H9 (cell line): Measurements from ENCODE around the gene NPTXR. TPM values are rescaled to one million over a fixed set of nuclear protein-coding genes. Genes with fewer than 3 reads are reported as not detected.
A peak's percentile ranks its signal among the peaks of the same experiment; 100 is the strongest.

Experiments
- DNase-seq: peaks from one replicate; pipeline ENCODE4 v3.0.0-alpha.2; 2017
- H2AFZ ChIP-seq: one replicate; pipeline ENCODE4 v1.6.1; 2013; ENCODE audit warnings: mild to moderate bottlenecking, low read length, control low read depth, moderate library complexity
- H2AK5ac ChIP-seq: 2 replicates; pipeline ENCODE4 v1.6.1; 2013; ENCODE audit warnings: low read length, control low read depth, mixed read lengths; ENCODE audit not compliant: insufficient read length
- H2BK120ac ChIP-seq: one replicate; pipeline ENCODE4 v1.6.1; 2013; ENCODE audit warnings: low read depth, mild to moderate bottlenecking, low read length, control low read depth, inconsistent platforms; ENCODE audit not compliant: poor library complexity, severe bottlenecking
- H2BK12ac ChIP-seq: 2 replicates; pipeline ENCODE4 v1.6.1; 2013; ENCODE audit warnings: low read length, control low read depth, mixed read lengths, low read depth; ENCODE audit not compliant: insufficient read length
- H2BK15ac ChIP-seq: 2 replicates; pipeline ENCODE4 v1.6.1; 2013; ENCODE audit warnings: low read depth, low read length, control low read depth
- H2BK20ac ChIP-seq: one replicate; pipeline ENCODE4 v1.6.1; 2013; ENCODE audit warnings: low read depth, mild to moderate bottlenecking, low read length, control low read depth, inconsistent platforms; ENCODE audit not compliant: poor library complexity, severe bottlenecking
- H2BK5ac ChIP-seq: 2 replicates; pipeline ENCODE4 v1.6.1; 2013; ENCODE audit warnings: low read length, control low read depth, mixed read lengths; ENCODE audit not compliant: insufficient read length
- H3K14ac ChIP-seq: 2 replicates; pipeline ENCODE4 v1.6.1; 2013; ENCODE audit warnings: low read length, control low read depth; ENCODE audit not compliant: insufficient read depth
- H3K18ac ChIP-seq: 2 replicates; pipeline ENCODE4 v1.6.1; 2013; ENCODE audit warnings: low read depth, mild to moderate bottlenecking, mixed read lengths, low read length, control low read depth; ENCODE audit not compliant: insufficient read length
- H3K23ac ChIP-seq: 2 replicates; pipeline ENCODE4 v1.6.1; 2013; ENCODE audit warnings: low read length, control low read depth, mixed read lengths, low read depth; ENCODE audit not compliant: insufficient read length
- H3K23me2 ChIP-seq: 2 replicates; pipeline ENCODE4 v1.6.1; 2013; ENCODE audit warnings: low read depth, mild to moderate bottlenecking, mixed read lengths, low read length, control low read depth; ENCODE audit not compliant: insufficient read length, poor library complexity, severe bottlenecking
- H3K27ac ChIP-seq: 2 replicates; pipeline ENCODE4 v1.5.1; 2013; ENCODE audit warnings: low read length, control low read depth, mixed read lengths, low read depth; ENCODE audit not compliant: insufficient read length
- H3K27me3 ChIP-seq: 2 replicates; pipeline ENCODE4 v1.6.1; 2013; ENCODE audit warnings: low read length, control low read depth, inconsistent platforms; ENCODE audit not compliant: insufficient read depth
- H3K4ac ChIP-seq: 2 replicates; pipeline ENCODE4 v1.6.1; 2013; ENCODE audit warnings: low read depth, mild to moderate bottlenecking, control low read depth, inconsistent platforms, low read length, moderate library complexity
- H3K4me1 ChIP-seq: 2 replicates; pipeline ENCODE4 v1.6.1; 2013; ENCODE audit warnings: low read length, control low read depth, inconsistent platforms; ENCODE audit not compliant: insufficient read depth
- H3K4me2 ChIP-seq: 2 replicates; pipeline ENCODE4 v1.6.1; 2013; ENCODE audit warnings: low read length, control low read depth, mixed read lengths; ENCODE audit not compliant: insufficient read length, insufficient read depth
- H3K56ac ChIP-seq: 2 replicates; pipeline ENCODE4 v1.6.1; 2013; ENCODE audit warnings: low read depth, mild to moderate bottlenecking, mixed read lengths, low read length, control low read depth; ENCODE audit not compliant: insufficient read length
- H3K79me1 ChIP-seq: 2 replicates; pipeline ENCODE4 v1.6.1; 2013; ENCODE audit warnings: low read depth, mild to moderate bottlenecking, moderate library complexity, low read length, control low read depth, inconsistent platforms; ENCODE audit not compliant: insufficient read depth, poor library complexity, severe bottlenecking
- H3K79me2 ChIP-seq: 2 replicates; pipeline ENCODE4 v1.6.1; 2013; ENCODE audit warnings: low read length, control low read depth, inconsistent platforms; ENCODE audit not compliant: insufficient read depth
- H3K9ac ChIP-seq: 2 replicates; pipeline ENCODE4 v1.6.1; 2013; ENCODE audit warnings: low read length, control low read depth, mixed read lengths; ENCODE audit not compliant: insufficient read length; ENCODE audit errors: extremely low read depth
- H3K9me3 ChIP-seq: one replicate; pipeline ENCODE4 v1.6.1; 2013; ENCODE audit warnings: low read depth, low read length, inconsistent platforms; ENCODE audit not compliant: control insufficient read depth
- H3T11ph ChIP-seq: one replicate; pipeline ENCODE4 v1.6.1; 2013; ENCODE audit warnings: mild to moderate bottlenecking, low read length, control low read depth, inconsistent platforms
- H4K20me1 ChIP-seq: one replicate; pipeline ENCODE4 v1.6.1; 2013; ENCODE audit not compliant: control insufficient read depth, insufficient read length, insufficient read depth
- H4K5ac ChIP-seq: 2 replicates; pipeline ENCODE4 v1.6.1; 2013; ENCODE audit warnings: low read depth, mild to moderate bottlenecking, mixed read lengths, low read length, control low read depth; ENCODE audit not compliant: insufficient read length
- H4K8ac ChIP-seq: replicated peaks from 2 replicates; pipeline ENCODE4 v1.6.1; 2013; ENCODE audit warnings: low read length, control low read depth, mixed read lengths, low read depth; ENCODE audit not compliant: insufficient read length
- H4K91ac ChIP-seq: 2 replicates; pipeline ENCODE4 v1.6.1; 2013; ENCODE audit warnings: low read depth, mild to moderate bottlenecking, moderate library complexity, mixed read lengths, low read length, control low read depth; ENCODE audit not compliant: insufficient read length
- H3K27ac Mint-ChIP-seq, 3 experiments: 2 replicates in 2 of 3; 3 replicates in 1 of 3; pipeline ENCODE4 v1.8.0; 2020 to 2021; ENCODE audit warnings: mixed read lengths in 3 of 3, mild to moderate bottlenecking in 1 of 3, moderate library complexity in 1 of 3
- H3K27me3 Mint-ChIP-seq: 2 replicates; pipeline ENCODE4 v1.8.0; 2021; ENCODE audit warnings: low read depth, mild to moderate bottlenecking, moderate library complexity, mixed read lengths
- H3K36me3 Mint-ChIP-seq, 3 experiments: 2 replicates in 2 of 3; 3 replicates in 1 of 3; pipeline ENCODE4 v1.8.0; 2020 to 2021; ENCODE audit warnings: low read depth in 3 of 3, mixed read lengths in 3 of 3; ENCODE audit not compliant: insufficient read depth in 1 of 3
- H3K4me1 Mint-ChIP-seq, 2 experiments: 2 replicates each; pipeline ENCODE4 v1.8.0; 2020; ENCODE audit warnings: mixed read lengths in 2 of 2
- H3K4me3 Mint-ChIP-seq, 2 experiments: 2 replicates in 1 of 2; 3 replicates in 1 of 2; pipeline ENCODE4 v1.8.0; 2020 to 2021; ENCODE audit warnings: mild to moderate bottlenecking in 2 of 2, mixed read lengths in 2 of 2, moderate library complexity in 1 of 2
- H3K9me3 Mint-ChIP-seq, 2 experiments: 2 replicates in 1 of 2; 3 replicates in 1 of 2; pipeline ENCODE4 v1.8.0; 2020; ENCODE audit warnings: mild to moderate bottlenecking in 2 of 2, mixed read lengths in 2 of 2, moderate library complexity in 1 of 2
- WGBS: extraction: QIAGEN DNeasy Blood & Tissue Kit; methylation state at CpG from one replicate; pipeline ENCODE4 v1.1.7; 2013; ENCODE audit warnings: missing lambda C conversion rate, low lambda C conversion rate, mixed read lengths; ENCODE audit not compliant: insufficient read length; ENCODE audit errors: extremely low coverage; 5-methylcytosine and 5-hydroxymethylcytosine counted together
- total RNA-seq: library from RNA; stranded (reverse); gene quantifications from 2 replicates; pipeline ENCODE4 v1.2.1, GENCODE V29; 2021
- TF ChIP-seq, protein P1 (sequence below): fragments of 200-600 bp; sonication (generic); conservative IDR thresholded peaks from 3 replicates; pipeline ENCODE4 v1.8.0; 2021; ENCODE audit warnings: antibody characterized with exemption, mild to moderate bottlenecking

Gene NPTXR
- total RNA-seq, 1 experiment from 2014 or later = 8.1 TPM

- no peak overlapping the region for H2BK5ac ChIP-seq
- DNase-seq = peak; percentile 25
- H4K8ac ChIP-seq = no peak overlapping the region
- no peaks in the 10 kb centered on the region; the same call in none of the 2 replicates for H3K27me3 Mint-ChIP-seq
- H3K36me3 Mint-ChIP-seq = peaks cover 10 to 36% (median 33%) of the 10 kb centered on the region in 3 experiments; a peak in 6 of 7 replicates
- no peaks in the 10 kb centered on the region for H3K9me3 Mint-ChIP-seq
- no peak overlapping the region for H3K23ac ChIP-seq
- no peaks in the 10 kb centered on the region for H3K27me3 ChIP-seq
- H4K91ac ChIP-seq = no peak overlapping the region
- H2BK12ac ChIP-seq = no peak overlapping the region
- H3K23me2 ChIP-seq = peaks cover 14% of the 10 kb centered on the region
- no peak overlapping the region for H3K4me2 ChIP-seq
- H3K56ac ChIP-seq = no peak overlapping the region
- H2AK5ac ChIP-seq = no peak overlapping the region
- H2BK15ac ChIP-seq = no peak overlapping the region
- H3K4me1 ChIP-seq = peaks cover 1% of the 10 kb centered on the region; the same call in 1 of the 2 replicates
- TF ChIP-seq, protein P1, sequence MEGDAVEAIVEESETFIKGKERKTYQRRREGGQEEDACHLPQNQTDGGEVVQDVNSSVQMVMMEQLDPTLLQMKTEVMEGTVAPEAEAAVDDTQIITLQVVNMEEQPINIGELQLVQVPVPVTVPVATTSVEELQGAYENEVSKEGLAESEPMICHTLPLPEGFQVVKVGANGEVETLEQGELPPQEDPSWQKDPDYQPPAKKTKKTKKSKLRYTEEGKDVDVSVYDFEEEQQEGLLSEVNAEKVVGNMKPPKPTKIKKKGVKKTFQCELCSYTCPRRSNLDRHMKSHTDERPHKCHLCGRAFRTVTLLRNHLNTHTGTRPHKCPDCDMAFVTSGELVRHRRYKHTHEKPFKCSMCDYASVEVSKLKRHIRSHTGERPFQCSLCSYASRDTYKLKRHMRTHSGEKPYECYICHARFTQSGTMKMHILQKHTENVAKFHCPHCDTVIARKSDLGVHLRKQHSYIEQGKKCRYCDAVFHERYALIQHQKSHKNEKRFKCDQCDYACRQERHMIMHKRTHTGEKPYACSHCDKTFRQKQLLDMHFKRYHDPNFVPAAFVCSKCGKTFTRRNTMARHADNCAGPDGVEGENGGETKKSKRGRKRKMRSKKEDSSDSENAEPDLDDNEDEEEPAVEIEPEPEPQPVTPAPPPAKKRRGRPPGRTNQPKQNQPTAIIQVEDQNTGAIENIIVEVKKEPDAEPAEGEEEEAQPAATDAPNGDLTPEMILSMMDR = no peak
- H2BK20ac ChIP-seq = no peak overlapping the region
- no peaks in the 10 kb centered on the region for H4K20me1 ChIP-seq
- H4K5ac ChIP-seq = no peak overlapping the region
- no peak overlapping the region for H3K27ac ChIP-seq
- no peak overlapping the region; a peak in 1 of 7 replicates for H3K27ac Mint-ChIP-seq
- no peak overlapping the region for H3K9ac ChIP-seq
- no peak overlapping the region for H3K4ac ChIP-seq
- H2BK120ac ChIP-seq = no peak overlapping the region
- peaks cover 25 to 37% of the 10 kb centered on the region in 2 experiments for H3K4me1 Mint-ChIP-seq
- no peak overlapping the region for H3K18ac ChIP-seq
- peaks cover 5% of the 10 kb centered on the region for H3K79me1 ChIP-seq
- no CpG with 5 or more reads among the region's 18 CpGs for WGBS
- H2AFZ ChIP-seq = no peak overlapping the region
- H3K4me3 Mint-ChIP-seq = no peak overlapping the region
- no peak overlapping the region for H3T11ph ChIP-seq
- no peak overlapping the region for H3K14ac ChIP-seq
- no peaks in the 10 kb centered on the region for H3K9me3 ChIP-seq
- no peaks in the 10 kb centered on the region; the same call in 1 of the 2 replicates for H3K79me2 ChIP-seq
These were observed 23.9 kb upstream of the NPTXR start for GRCh38 chr22:38867471-38868285.
